ENCODE results near the gene MLH1. TPM values are rescaled to one million over a fixed set of nuclear protein-coding genes. Genes with fewer than 3 reads are reported as not detected.

MLH1 gene
- polyA plus RNA-seq, 1 experiment = 32.5 TPM

DNA sequence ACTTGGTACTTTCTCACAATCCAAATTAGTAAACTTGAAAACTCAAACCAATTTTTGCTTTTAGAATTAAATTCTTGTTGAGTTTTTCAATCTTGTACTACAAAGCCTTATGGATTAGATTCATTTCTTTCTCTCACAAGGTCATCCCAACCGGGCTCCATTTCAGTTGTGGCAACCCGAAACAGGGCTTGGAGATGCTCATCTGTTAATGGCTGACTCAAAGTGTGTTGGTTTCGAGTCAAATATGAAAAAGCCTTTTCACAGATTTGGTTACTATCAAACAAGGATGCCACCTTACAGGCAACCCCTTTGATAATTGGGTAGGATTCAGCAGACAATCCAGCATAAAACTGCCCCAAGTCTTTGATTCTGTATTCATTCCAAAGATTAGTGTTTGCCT lies 2.2 kb upstream of the MLH1 start:
- POLR2A ChIA-PET = no interaction called here
- H3K27me3 ChIP-seq (ENCODE audit: control insufficient read depth, insufficient read depth, low read length) = no peaks in the 10 kb centered on the region

DNA sequence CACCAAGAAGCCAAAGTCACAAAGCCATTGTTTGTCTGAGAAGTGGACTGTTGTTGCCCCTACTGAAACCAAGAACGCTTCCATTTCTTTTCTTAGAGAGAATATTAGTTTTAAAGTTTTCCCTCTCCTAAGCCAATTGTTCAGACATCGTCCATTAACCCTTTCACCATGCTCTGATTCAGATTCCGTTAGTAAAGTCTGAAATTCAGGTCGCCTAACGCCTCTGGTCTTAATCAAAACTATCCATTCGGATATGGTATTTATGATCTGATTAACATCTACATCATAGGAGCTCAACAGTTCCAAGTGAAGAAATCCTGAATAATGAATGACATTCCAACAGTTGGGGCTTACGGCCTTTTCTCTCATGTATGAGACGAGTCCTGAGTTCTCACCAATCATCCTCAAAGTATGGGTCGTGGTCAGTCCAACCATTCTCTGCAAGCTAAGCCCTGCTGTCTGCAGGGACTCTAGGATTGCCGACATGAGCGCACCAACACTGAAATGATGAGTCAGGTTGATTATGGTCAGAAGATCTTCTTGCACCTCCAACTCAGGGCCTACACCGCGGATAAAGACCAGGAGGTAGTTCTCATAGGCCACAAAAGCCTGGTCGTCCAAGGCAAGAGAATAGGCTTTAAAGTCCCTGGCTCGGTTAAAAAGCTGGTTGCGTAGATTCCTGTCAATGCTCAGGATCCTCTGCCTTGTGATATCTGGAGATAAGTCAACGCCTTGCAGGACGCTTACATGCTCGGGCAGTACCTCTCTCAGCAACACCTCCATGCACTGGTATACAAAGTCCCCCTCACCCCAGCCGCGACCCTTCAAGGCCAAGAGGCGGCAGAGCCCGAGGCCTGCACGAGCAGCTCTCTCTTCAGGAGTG lies 1.2 kb upstream of the MLH1 start:
- no peaks in the 10 kb centered on the region; the same call in 1 of the 2 replicates for H3K36me3 ChIP-seq (ENCODE audit: control insufficient read depth, insufficient read depth, low read length)
- H3K4me3 ChIP-seq (ENCODE audit: low read depth, low read length) = peak overlapping the region; percentile 78
- TF ChIP-seq, protein P1, sequence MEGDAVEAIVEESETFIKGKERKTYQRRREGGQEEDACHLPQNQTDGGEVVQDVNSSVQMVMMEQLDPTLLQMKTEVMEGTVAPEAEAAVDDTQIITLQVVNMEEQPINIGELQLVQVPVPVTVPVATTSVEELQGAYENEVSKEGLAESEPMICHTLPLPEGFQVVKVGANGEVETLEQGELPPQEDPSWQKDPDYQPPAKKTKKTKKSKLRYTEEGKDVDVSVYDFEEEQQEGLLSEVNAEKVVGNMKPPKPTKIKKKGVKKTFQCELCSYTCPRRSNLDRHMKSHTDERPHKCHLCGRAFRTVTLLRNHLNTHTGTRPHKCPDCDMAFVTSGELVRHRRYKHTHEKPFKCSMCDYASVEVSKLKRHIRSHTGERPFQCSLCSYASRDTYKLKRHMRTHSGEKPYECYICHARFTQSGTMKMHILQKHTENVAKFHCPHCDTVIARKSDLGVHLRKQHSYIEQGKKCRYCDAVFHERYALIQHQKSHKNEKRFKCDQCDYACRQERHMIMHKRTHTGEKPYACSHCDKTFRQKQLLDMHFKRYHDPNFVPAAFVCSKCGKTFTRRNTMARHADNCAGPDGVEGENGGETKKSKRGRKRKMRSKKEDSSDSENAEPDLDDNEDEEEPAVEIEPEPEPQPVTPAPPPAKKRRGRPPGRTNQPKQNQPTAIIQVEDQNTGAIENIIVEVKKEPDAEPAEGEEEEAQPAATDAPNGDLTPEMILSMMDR (IDR thresholded peaks at IDR 0.05; ENCODE audit: insufficient read depth, low read depth, low read length) = no peak
- peak; percentile 11 for DNase-seq (ENCODE audit: low read depth)
- ChIA-PET CTCF (interaction anchor here (0.6 to 1.4 kb wide), 3 partner anchors 34 to 220 kb away, joined by 3 to 4 read pairs (median 3); no protein-coding TSS in a partner anchor), POLR2A (interaction anchor here (0.6 kb wide), 2 partner anchors 32 to 218 kb away, joined by 3 to 8 read pairs; no protein-coding TSS in a partner anchor)
- no peaks in the 10 kb centered on the region for H3K27me3 ChIP-seq (ENCODE audit: control insufficient read depth, insufficient read depth, low read length)

More for the DNA sequence above, 2.2 kb upstream of the MLH1 start:
- CTCF ChIA-PET = no interaction called here
- Histone ChIP-seq H3K36me3 (ENCODE audit: control insufficient read depth, insufficient read depth, low read length) (peaks cover 2% of the 10 kb centered on the region; the same call in 1 of the 2 replicates), H3K4me3 (ENCODE audit: low read depth, low read length) (no peak overlapping the region)
- DNase-seq (ENCODE audit: low read depth) = no peak
- TF ChIP-seq, protein P1 (IDR thresholded peaks at IDR 0.05; ENCODE audit: insufficient read depth, low read depth, low read length) = no peak

DNA sequence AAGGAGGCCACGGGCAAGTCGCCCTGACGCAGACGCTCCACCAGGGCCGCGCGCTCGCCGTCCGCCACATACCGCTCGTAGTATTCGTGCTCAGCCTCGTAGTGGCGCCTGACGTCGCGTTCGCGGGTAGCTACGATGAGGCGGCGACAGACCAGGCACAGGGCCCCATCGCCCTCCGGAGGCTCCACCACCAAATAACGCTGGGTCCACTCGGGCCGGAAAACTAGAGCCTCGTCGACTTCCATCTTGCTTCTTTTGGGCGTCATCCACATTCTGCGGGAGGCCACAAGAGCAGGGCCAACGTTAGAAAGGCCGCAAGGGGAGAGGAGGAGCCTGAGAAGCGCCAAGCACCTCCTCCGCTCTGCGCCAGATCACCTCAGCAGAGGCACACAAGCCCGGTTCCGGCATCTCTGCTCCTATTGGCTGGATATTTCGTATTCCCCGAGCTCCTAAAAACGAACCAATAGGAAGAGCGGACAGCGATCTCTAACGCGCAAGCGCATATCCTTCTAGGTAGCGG lies 452 bp upstream of the MLH1 start, which contains the start of gene EPM2AIP1:
EPM2AIP1 (minus strand) TSS at position 326 of the 520 bp plus-strand sequence; CDS start at position 272, 54 bp downstream.
- DNase-seq (ENCODE audit: low read depth) = no peak
- H3K36me3 ChIP-seq (ENCODE audit: control insufficient read depth, insufficient read depth, low read length) = no peaks in the 10 kb centered on the region; the same call in 1 of the 2 replicates
- TF ChIP-seq, protein P1 (IDR thresholded peaks at IDR 0.05; ENCODE audit: insufficient read depth, low read depth, low read length) = peak; percentile 38

DNA sequence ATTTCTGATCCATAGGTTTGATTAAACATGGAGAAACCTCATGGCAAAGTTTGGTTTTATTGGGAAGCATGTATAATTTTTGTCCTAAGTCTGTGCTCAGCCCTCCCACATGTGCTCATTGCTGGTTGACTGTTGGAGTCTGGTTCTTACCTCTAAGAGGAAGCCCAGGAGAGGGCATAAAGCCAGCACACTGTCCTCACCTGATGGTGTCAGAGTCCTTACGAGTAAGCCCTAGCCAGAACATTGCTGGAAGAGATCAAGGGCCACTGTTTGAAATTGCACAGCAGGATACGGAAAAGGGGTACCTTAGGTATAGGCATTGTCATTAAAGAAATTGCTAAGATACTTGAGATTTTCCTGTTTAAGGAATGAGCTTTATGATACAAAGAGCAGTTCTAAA lies 21.3 kb downstream of the MLH1 start:
- POLR2A ChIA-PET = no interaction called here
- H3K4me3 ChIP-seq (ENCODE audit: low read depth, low read length) = no peak overlapping the region
- H3K27me3 ChIP-seq (ENCODE audit: control insufficient read depth, insufficient read depth, low read length) = no peaks in the 10 kb centered on the region
- CTCF ChIA-PET = no interaction called here
- H3K36me3 ChIP-seq (ENCODE audit: control insufficient read depth, insufficient read depth, low read length) = peaks cover 9% of the 10 kb centered on the region
- TF ChIP-seq, protein P1 (IDR thresholded peaks at IDR 0.05; ENCODE audit: insufficient read depth, low read depth, low read length) = no peak
- no peak for DNase-seq (ENCODE audit: low read depth)

More for the DNA sequence above, 452 bp upstream of the MLH1 start, which contains the start of gene EPM2AIP1:
- Histone ChIP-seq H3K4me3 (ENCODE audit: low read depth, low read length) (peak within 1 kb of the TSS; percentile 78), H3K27me3 (ENCODE audit: control insufficient read depth, insufficient read depth, low read length) (no peaks in the 10 kb centered on the region)
- ChIA-PET POLR2A (interaction anchor here (0.5 to 0.6 kb wide), 2 partner anchors 217 to 1254 kb away, joined by 3 read pairs; no protein-coding TSS in a partner anchor), CTCF (interaction anchor here (0.5 to 1.4 kb wide), 4 partner anchors 35 to 344 kb away, joined by 3 to 4 read pairs (median 4); no protein-coding TSS in a partner anchor)

DNA sequence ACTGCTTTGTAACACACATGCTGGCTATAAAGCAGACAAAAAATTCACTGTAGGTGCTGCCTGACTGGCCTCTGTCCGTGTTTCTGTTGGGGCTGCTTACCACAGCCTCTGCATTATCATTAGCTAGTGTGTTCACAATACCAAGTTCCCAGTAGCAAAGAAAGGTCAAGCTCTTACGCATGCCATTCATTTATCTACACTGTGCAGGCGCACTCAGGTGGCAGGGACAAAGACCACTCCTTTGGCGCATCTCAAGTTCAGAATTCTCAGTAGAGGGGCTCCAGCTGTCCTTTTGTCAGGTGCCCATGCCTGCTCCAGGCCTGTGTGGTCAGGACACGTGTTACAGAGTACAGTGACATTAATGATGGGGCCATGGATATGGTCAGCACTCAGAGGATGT lies 22.3 kb downstream of the MLH1 start:
- Histone ChIP-seq H3K4me3 (ENCODE audit: low read depth, low read length) (no peak overlapping the region), H3K36me3 (ENCODE audit: control insufficient read depth, insufficient read depth, low read length) (peaks cover 11% of the 10 kb centered on the region)
- CTCF ChIA-PET = interaction anchor here (1.6 kb wide), 1 partner anchor 9 kb away, joined by 5 read pairs; no protein-coding TSS in a partner anchor

More for the DNA sequence above, 22.3 kb downstream of the MLH1 start:
- no peaks in the 10 kb centered on the region for H3K27me3 ChIP-seq (ENCODE audit: control insufficient read depth, insufficient read depth, low read length)
- no peak for DNase-seq (ENCODE audit: low read depth)
- POLR2A ChIA-PET = no interaction called here
- TF ChIP-seq, protein P1 (IDR thresholded peaks at IDR 0.05; ENCODE audit: insufficient read depth, low read depth, low read length) = no peak

Data from BJ (cell line).